ENCODE data around the gene KCNK13. TPM values are rescaled to one million over a fixed set of nuclear protein-coding genes. Genes with fewer than 3 reads are reported as not detected.

KCNK13 gene
- polyA plus RNA-seq, 1 of the 3 experiments (the other 2 are of a cell fraction), result not detected

DNA sequence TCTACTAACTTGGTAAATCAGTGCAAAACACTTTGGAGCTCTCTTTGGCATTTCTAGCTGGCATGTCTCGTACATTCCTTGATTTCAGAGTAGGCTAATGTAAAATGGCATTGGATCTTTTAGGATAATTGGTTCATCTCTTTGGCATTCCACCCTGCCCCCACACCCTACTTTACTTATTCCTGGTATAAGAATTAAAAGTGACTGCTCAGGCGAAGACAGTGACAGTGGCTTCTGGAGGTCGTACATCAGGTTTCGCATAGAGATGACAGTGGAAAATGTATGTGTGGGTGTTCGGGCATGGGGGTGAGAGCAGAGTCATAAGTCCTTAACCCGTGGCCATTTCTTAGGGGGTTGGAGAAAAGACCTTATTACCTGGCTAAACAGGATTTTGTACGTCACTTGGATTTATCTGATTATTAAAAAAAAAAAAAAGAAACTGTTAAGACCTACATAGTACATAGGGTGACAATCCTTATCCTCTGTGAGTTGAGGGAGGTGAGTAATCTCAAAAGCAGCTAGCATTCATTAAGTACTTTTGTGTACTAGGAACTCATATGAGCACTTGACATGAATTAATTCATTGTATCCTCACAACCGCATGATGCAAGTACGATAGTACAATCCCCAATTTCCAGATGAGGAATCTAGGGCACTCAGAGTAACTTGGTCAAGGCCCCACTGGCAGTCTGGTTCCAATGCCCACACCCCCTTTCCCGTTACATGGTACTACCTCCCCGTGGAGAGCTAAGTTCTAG is 22.4 kb upstream of the KCNK13 start:
- Histone ChIP-seq H3K4me2 (no peak overlapping the region), H3K9ac (no peak overlapping the region), H3K27ac (ENCODE audit: low read depth in 2 of 2, low read length in 1 of 2) (no peak overlapping the region), H3K4me3 (ENCODE audit: low read depth in 2 of 2, low read length in 1 of 2) (no peak overlapping the region), H3K79me2 (ENCODE audit: insufficient read depth) (no peaks in the 10 kb centered on the region), H3F3A (replicated peaks; ENCODE audit: insufficient read depth) (no peaks in the 10 kb centered on the region), H2AFZ (ENCODE audit: low read depth) (no peak overlapping the region), H3K9me2 (no peaks in the 10 kb centered on the region), H3K4me1 (ENCODE audit: control insufficient read depth in 1 of 2, insufficient read depth in 2 of 2, low read depth in 1 of 2, low read length in 1 of 2) (no peaks in the 10 kb centered on the region; a peak in 1 of 4 replicates), H3K36me3 (replicated peaks in 1 of 2; ENCODE audit: control insufficient read depth in 1 of 2, insufficient read depth in 2 of 2, low read length in 1 of 2) (peaks cover 46 to 49% of the 10 kb centered on the region in 2 experiments), H3K27me3 (ENCODE audit: insufficient read depth) (no peaks in the 10 kb centered on the region), H4K20me1 (ENCODE audit: insufficient read depth) (no peaks in the 10 kb centered on the region), H3K9me3 (no peaks in the 10 kb centered on the region; the same call in 1 of the 2 replicates)
- WGBS (ENCODE audit: low lambda C conversion rate), result 92% methylated on average over 11 of the region's 11 CpGs
- TF ChIP-seq JUND (IDR thresholded peaks at IDR 0.05) (no peak), GABPA (IDR thresholded peaks at IDR 0.05; ENCODE audit: low read depth) (no peak), NRF1 (IDR thresholded peaks at IDR 0.05; ENCODE audit: low read depth, low read length) (no peak), ELF1 (IDR thresholded peaks at IDR 0.05) (no peak), PBX3 (IDR thresholded peaks at IDR 0.05) (no peak), USF1 (IDR thresholded peaks at IDR 0.05; ENCODE audit: borderline replicate concordance, low read depth) (no peak), RXRA (IDR thresholded peaks at IDR 0.05; ENCODE audit: borderline replicate concordance, low read depth) (no peak), POLR2AphosphoS5 (IDR thresholded peaks at IDR 0.05; ENCODE audit: low read depth, low read length) (no peak), EZH2phosphoT487 (IDR thresholded peaks at IDR 0.05; ENCODE audit: borderline replicate concordance, low read depth) (no peak), USF2 (IDR thresholded peaks at IDR 0.05; ENCODE audit: borderline replicate concordance, low read depth, low read length) (no peak), TCF12 (IDR thresholded peaks at IDR 0.05) (no peak), EP300 (IDR thresholded peaks at IDR 0.05; ENCODE audit: borderline replicate concordance in 1 of 2, low read depth in 1 of 2, low read length in 1 of 2) (no peak)
- TF ChIP-seq, protein P1, sequence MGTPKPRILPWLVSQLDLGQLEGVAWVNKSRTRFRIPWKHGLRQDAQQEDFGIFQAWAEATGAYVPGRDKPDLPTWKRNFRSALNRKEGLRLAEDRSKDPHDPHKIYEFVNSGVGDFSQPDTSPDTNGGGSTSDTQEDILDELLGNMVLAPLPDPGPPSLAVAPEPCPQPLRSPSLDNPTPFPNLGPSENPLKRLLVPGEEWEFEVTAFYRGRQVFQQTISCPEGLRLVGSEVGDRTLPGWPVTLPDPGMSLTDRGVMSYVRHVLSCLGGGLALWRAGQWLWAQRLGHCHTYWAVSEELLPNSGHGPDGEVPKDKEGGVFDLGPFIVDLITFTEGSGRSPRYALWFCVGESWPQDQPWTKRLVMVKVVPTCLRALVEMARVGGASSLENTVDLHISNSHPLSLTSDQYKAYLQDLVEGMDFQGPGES (IDR thresholded peaks at IDR 0.05; ENCODE audit: low read depth, low read length), result no peak
- TF ChIP-seq, protein P2, sequence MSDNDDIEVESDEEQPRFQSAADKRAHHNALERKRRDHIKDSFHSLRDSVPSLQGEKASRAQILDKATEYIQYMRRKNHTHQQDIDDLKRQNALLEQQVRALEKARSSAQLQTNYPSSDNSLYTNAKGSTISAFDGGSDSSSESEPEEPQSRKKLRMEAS (IDR thresholded peaks at IDR 0.05; ENCODE audit: low read depth), result no peak
- no peak for DNase-seq
- CTCF ChIA-PET, result interaction anchor here (0.9 to 1.9 kb wide), 2 partner anchors 67 to 196 kb away, joined by 3 to 7 read pairs; no protein-coding TSS in a partner anchor
- POLR2A ChIA-PET, result interaction anchor here (0.7 kb wide), 1 partner anchor 10 kb away, joined by 3 read pairs; no protein-coding TSS in a partner anchor

Measured in SK-N-SH (cell line).